ENCODE data around the gene MYZAP.

DNA sequence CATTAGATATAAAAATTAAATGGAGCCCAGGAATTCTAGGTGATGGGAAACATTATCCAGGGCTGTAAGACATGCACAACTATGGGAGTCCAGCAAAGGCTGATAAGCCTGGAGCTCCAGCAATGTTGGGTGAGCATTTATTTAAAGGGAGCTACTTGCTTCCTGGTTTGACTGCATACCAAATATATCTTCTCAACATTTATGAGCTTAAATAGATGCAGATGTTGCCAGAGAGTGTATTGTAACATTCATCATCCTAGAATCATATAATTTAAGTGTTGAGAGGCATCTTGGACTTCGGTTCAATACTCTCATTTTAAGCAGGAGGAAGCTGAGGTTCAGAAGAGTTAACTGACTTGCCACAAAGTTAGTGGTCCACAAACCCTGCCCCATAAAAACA is 102.6 kb downstream of the MYZAP start:
- TF ChIP-seq, protein P1, sequence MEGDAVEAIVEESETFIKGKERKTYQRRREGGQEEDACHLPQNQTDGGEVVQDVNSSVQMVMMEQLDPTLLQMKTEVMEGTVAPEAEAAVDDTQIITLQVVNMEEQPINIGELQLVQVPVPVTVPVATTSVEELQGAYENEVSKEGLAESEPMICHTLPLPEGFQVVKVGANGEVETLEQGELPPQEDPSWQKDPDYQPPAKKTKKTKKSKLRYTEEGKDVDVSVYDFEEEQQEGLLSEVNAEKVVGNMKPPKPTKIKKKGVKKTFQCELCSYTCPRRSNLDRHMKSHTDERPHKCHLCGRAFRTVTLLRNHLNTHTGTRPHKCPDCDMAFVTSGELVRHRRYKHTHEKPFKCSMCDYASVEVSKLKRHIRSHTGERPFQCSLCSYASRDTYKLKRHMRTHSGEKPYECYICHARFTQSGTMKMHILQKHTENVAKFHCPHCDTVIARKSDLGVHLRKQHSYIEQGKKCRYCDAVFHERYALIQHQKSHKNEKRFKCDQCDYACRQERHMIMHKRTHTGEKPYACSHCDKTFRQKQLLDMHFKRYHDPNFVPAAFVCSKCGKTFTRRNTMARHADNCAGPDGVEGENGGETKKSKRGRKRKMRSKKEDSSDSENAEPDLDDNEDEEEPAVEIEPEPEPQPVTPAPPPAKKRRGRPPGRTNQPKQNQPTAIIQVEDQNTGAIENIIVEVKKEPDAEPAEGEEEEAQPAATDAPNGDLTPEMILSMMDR (IDR thresholded peaks at IDR 0.05 in 8 of 11, conservative IDR thresholded peaks at IDR 0.05 in 3 of 11) = no peak
- TF ChIP-seq POLR2AphosphoS5 (IDR thresholded peaks at IDR 0.05) (no peak), POLR2A (IDR thresholded peaks at IDR 0.05) (no peak)

Measured in spleen (tissue), 7 donors.